H9 (cell line): Measurements from ENCODE around the gene PALD1. TPM values are rescaled to one million over a fixed set of nuclear protein-coding genes. Genes with fewer than 3 reads are reported as not detected.

ENCODE experiments used
- DNase-seq: peaks from one replicate; pipeline ENCODE4 v3.0.0-alpha.2; 2017
- H2AFZ ChIP-seq: one replicate; pipeline ENCODE4 v1.6.1; 2013; ENCODE audit warnings: mild to moderate bottlenecking, low read length, control low read depth, moderate library complexity
- H2AK5ac ChIP-seq: 2 replicates; pipeline ENCODE4 v1.6.1; 2013; ENCODE audit warnings: low read length, control low read depth, mixed read lengths; ENCODE audit not compliant: insufficient read length
- H2BK120ac ChIP-seq: one replicate; pipeline ENCODE4 v1.6.1; 2013; ENCODE audit warnings: low read depth, mild to moderate bottlenecking, low read length, control low read depth, inconsistent platforms; ENCODE audit not compliant: poor library complexity, severe bottlenecking
- H2BK12ac ChIP-seq: 2 replicates; pipeline ENCODE4 v1.6.1; 2013; ENCODE audit warnings: low read length, control low read depth, mixed read lengths, low read depth; ENCODE audit not compliant: insufficient read length
- H2BK15ac ChIP-seq: 2 replicates; pipeline ENCODE4 v1.6.1; 2013; ENCODE audit warnings: low read depth, low read length, control low read depth
- H2BK20ac ChIP-seq: one replicate; pipeline ENCODE4 v1.6.1; 2013; ENCODE audit warnings: low read depth, mild to moderate bottlenecking, low read length, control low read depth, inconsistent platforms; ENCODE audit not compliant: poor library complexity, severe bottlenecking
- H2BK5ac ChIP-seq: 2 replicates; pipeline ENCODE4 v1.6.1; 2013; ENCODE audit warnings: low read length, control low read depth, mixed read lengths; ENCODE audit not compliant: insufficient read length
- H3K14ac ChIP-seq: 2 replicates; pipeline ENCODE4 v1.6.1; 2013; ENCODE audit warnings: low read length, control low read depth; ENCODE audit not compliant: insufficient read depth
- H3K18ac ChIP-seq: 2 replicates; pipeline ENCODE4 v1.6.1; 2013; ENCODE audit warnings: low read depth, mild to moderate bottlenecking, mixed read lengths, low read length, control low read depth; ENCODE audit not compliant: insufficient read length
- H3K23ac ChIP-seq: 2 replicates; pipeline ENCODE4 v1.6.1; 2013; ENCODE audit warnings: low read length, control low read depth, mixed read lengths, low read depth; ENCODE audit not compliant: insufficient read length
- H3K23me2 ChIP-seq: 2 replicates; pipeline ENCODE4 v1.6.1; 2013; ENCODE audit warnings: low read depth, mild to moderate bottlenecking, mixed read lengths, low read length, control low read depth; ENCODE audit not compliant: insufficient read length, poor library complexity, severe bottlenecking
- H3K27ac ChIP-seq: 2 replicates; pipeline ENCODE4 v1.5.1; 2013; ENCODE audit warnings: low read length, control low read depth, mixed read lengths, low read depth; ENCODE audit not compliant: insufficient read length
- H3K27me3 ChIP-seq: 2 replicates; pipeline ENCODE4 v1.6.1; 2013; ENCODE audit warnings: low read length, control low read depth, inconsistent platforms; ENCODE audit not compliant: insufficient read depth
- H3K4ac ChIP-seq: 2 replicates; pipeline ENCODE4 v1.6.1; 2013; ENCODE audit warnings: low read depth, mild to moderate bottlenecking, control low read depth, inconsistent platforms, low read length, moderate library complexity
- H3K4me1 ChIP-seq: 2 replicates; pipeline ENCODE4 v1.6.1; 2013; ENCODE audit warnings: low read length, control low read depth, inconsistent platforms; ENCODE audit not compliant: insufficient read depth
- H3K4me2 ChIP-seq: 2 replicates; pipeline ENCODE4 v1.6.1; 2013; ENCODE audit warnings: low read length, control low read depth, mixed read lengths; ENCODE audit not compliant: insufficient read length, insufficient read depth
- H3K56ac ChIP-seq: 2 replicates; pipeline ENCODE4 v1.6.1; 2013; ENCODE audit warnings: low read depth, mild to moderate bottlenecking, mixed read lengths, low read length, control low read depth; ENCODE audit not compliant: insufficient read length
- H3K79me1 ChIP-seq: 2 replicates; pipeline ENCODE4 v1.6.1; 2013; ENCODE audit warnings: low read depth, mild to moderate bottlenecking, moderate library complexity, low read length, control low read depth, inconsistent platforms; ENCODE audit not compliant: insufficient read depth, poor library complexity, severe bottlenecking
- H3K79me2 ChIP-seq: 2 replicates; pipeline ENCODE4 v1.6.1; 2013; ENCODE audit warnings: low read length, control low read depth, inconsistent platforms; ENCODE audit not compliant: insufficient read depth
- H3K9ac ChIP-seq: 2 replicates; pipeline ENCODE4 v1.6.1; 2013; ENCODE audit warnings: low read length, control low read depth, mixed read lengths; ENCODE audit not compliant: insufficient read length; ENCODE audit errors: extremely low read depth
- H3K9me3 ChIP-seq: one replicate; pipeline ENCODE4 v1.6.1; 2013; ENCODE audit warnings: low read depth, low read length, inconsistent platforms; ENCODE audit not compliant: control insufficient read depth
- H3T11ph ChIP-seq: one replicate; pipeline ENCODE4 v1.6.1; 2013; ENCODE audit warnings: mild to moderate bottlenecking, low read length, control low read depth, inconsistent platforms
- H4K20me1 ChIP-seq: one replicate; pipeline ENCODE4 v1.6.1; 2013; ENCODE audit not compliant: control insufficient read depth, insufficient read length, insufficient read depth
- H4K5ac ChIP-seq: 2 replicates; pipeline ENCODE4 v1.6.1; 2013; ENCODE audit warnings: low read depth, mild to moderate bottlenecking, mixed read lengths, low read length, control low read depth; ENCODE audit not compliant: insufficient read length
- H4K8ac ChIP-seq: replicated peaks from 2 replicates; pipeline ENCODE4 v1.6.1; 2013; ENCODE audit warnings: low read length, control low read depth, mixed read lengths, low read depth; ENCODE audit not compliant: insufficient read length
- H4K91ac ChIP-seq: 2 replicates; pipeline ENCODE4 v1.6.1; 2013; ENCODE audit warnings: low read depth, mild to moderate bottlenecking, moderate library complexity, mixed read lengths, low read length, control low read depth; ENCODE audit not compliant: insufficient read length
- H3K27ac Mint-ChIP-seq, 3 experiments: 2 replicates in 2 of 3; 3 replicates in 1 of 3; pipeline ENCODE4 v1.8.0; 2020 to 2021; ENCODE audit warnings: mixed read lengths in 3 of 3, mild to moderate bottlenecking in 1 of 3, moderate library complexity in 1 of 3
- H3K27me3 Mint-ChIP-seq: 2 replicates; pipeline ENCODE4 v1.8.0; 2021; ENCODE audit warnings: low read depth, mild to moderate bottlenecking, moderate library complexity, mixed read lengths
- H3K36me3 Mint-ChIP-seq, 3 experiments: 2 replicates in 2 of 3; 3 replicates in 1 of 3; pipeline ENCODE4 v1.8.0; 2020 to 2021; ENCODE audit warnings: low read depth in 3 of 3, mixed read lengths in 3 of 3; ENCODE audit not compliant: insufficient read depth in 1 of 3
- H3K4me1 Mint-ChIP-seq, 2 experiments: 2 replicates each; pipeline ENCODE4 v1.8.0; 2020; ENCODE audit warnings: mixed read lengths in 2 of 2
- H3K4me3 Mint-ChIP-seq, 2 experiments: 2 replicates in 1 of 2; 3 replicates in 1 of 2; pipeline ENCODE4 v1.8.0; 2020 to 2021; ENCODE audit warnings: mild to moderate bottlenecking in 2 of 2, mixed read lengths in 2 of 2, moderate library complexity in 1 of 2
- H3K9me3 Mint-ChIP-seq, 2 experiments: 2 replicates in 1 of 2; 3 replicates in 1 of 2; pipeline ENCODE4 v1.8.0; 2020; ENCODE audit warnings: mild to moderate bottlenecking in 2 of 2, mixed read lengths in 2 of 2, moderate library complexity in 1 of 2
- WGBS: extraction: QIAGEN DNeasy Blood & Tissue Kit; methylation state at CpG from one replicate; pipeline ENCODE4 v1.1.7; 2013; ENCODE audit warnings: missing lambda C conversion rate, low lambda C conversion rate, mixed read lengths; ENCODE audit not compliant: insufficient read length; ENCODE audit errors: extremely low coverage; 5-methylcytosine and 5-hydroxymethylcytosine counted together
- total RNA-seq: library from RNA; stranded (reverse); gene quantifications from 2 replicates; pipeline ENCODE4 v1.2.1, GENCODE V29; 2021
- TF ChIP-seq, protein P1 (sequence below): fragments of 200-600 bp; sonication (generic); conservative IDR thresholded peaks from 3 replicates; pipeline ENCODE4 v1.8.0; 2021; ENCODE audit warnings: antibody characterized with exemption, mild to moderate bottlenecking

The PALD1 gene
- total RNA-seq, 1 experiment from 2014 or later = 21.1 TPM

DNA sequence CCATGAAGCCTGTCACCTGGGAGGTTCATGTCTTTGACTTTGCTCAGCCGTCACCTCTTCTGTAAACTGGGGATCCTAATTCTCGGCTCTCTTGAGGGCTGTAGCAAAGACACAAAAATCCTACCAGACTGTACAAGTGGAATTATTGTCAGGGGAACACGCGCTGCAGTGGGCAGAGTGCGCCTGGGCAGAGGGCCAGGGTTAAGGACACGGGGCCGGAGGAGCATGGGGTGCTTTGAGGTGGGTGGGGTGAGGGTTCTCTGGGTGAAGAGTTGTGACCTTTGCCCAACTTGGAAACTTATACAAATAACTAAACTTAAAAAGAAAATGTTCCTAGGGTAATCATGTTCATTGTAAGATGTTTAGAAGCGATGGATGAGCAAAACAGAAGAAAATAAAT lies 36.0 kb downstream of the PALD1 start:
- Histone ChIP-seq H3K56ac (no peak overlapping the region), H4K91ac (no peak overlapping the region), H4K5ac (no peak overlapping the region), H3K27ac (no peak overlapping the region), H4K20me1 (no peaks in the 10 kb centered on the region), H2BK20ac (no peak overlapping the region), H3K4me1 (peaks cover 2% of the 10 kb centered on the region; the same call in 1 of the 2 replicates), H3K23me2 (no peaks in the 10 kb centered on the region), H3K4ac (no peak overlapping the region), H2AFZ (no peak overlapping the region), H3K27me3 (no peaks in the 10 kb centered on the region), H3K14ac (no peak overlapping the region), H4K8ac (no peak overlapping the region), H2BK15ac (no peak overlapping the region), H2AK5ac (no peak overlapping the region), H3K9ac (no peak overlapping the region), H2BK12ac (no peak overlapping the region), H3K79me2 (peaks cover 2% of the 10 kb centered on the region; the same call in 1 of the 2 replicates), H3K18ac (no peak overlapping the region), H3K9me3 (no peaks in the 10 kb centered on the region), H2BK120ac (no peak overlapping the region), H3K23ac (no peak overlapping the region), H3K79me1 (no peaks in the 10 kb centered on the region), H3K4me2 (no peak overlapping the region), H3T11ph (no peak overlapping the region), H2BK5ac (no peak overlapping the region)
- no peak for DNase-seq
- no peaks in the 10 kb centered on the region for H3K9me3 Mint-ChIP-seq
- no peak overlapping the region for H3K4me3 Mint-ChIP-seq
- WGBS = no CpG with 5 or more reads among the region's 8 CpGs
- TF ChIP-seq, protein P1, sequence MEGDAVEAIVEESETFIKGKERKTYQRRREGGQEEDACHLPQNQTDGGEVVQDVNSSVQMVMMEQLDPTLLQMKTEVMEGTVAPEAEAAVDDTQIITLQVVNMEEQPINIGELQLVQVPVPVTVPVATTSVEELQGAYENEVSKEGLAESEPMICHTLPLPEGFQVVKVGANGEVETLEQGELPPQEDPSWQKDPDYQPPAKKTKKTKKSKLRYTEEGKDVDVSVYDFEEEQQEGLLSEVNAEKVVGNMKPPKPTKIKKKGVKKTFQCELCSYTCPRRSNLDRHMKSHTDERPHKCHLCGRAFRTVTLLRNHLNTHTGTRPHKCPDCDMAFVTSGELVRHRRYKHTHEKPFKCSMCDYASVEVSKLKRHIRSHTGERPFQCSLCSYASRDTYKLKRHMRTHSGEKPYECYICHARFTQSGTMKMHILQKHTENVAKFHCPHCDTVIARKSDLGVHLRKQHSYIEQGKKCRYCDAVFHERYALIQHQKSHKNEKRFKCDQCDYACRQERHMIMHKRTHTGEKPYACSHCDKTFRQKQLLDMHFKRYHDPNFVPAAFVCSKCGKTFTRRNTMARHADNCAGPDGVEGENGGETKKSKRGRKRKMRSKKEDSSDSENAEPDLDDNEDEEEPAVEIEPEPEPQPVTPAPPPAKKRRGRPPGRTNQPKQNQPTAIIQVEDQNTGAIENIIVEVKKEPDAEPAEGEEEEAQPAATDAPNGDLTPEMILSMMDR = no peak
- no peaks in the 10 kb centered on the region for H3K36me3 Mint-ChIP-seq
- H3K27ac Mint-ChIP-seq = no peak overlapping the region
- H3K4me1 Mint-ChIP-seq = peaks cover 32 to 35% of the 10 kb centered on the region in 2 experiments
- H3K27me3 Mint-ChIP-seq = no peaks in the 10 kb centered on the region
